GM19193 (cell line): ENCODE results near the gene TRIM72.

Experiments
- POLR2A ChIP-seq: IDR thresholded peaks from 4 replicates; pipeline ENCODE4 v1.6.1; 2011; ENCODE audit not compliant: insufficient read depth, insufficient read length; ENCODE audit errors: extremely low read depth

TRIM72 gene

DNA sequence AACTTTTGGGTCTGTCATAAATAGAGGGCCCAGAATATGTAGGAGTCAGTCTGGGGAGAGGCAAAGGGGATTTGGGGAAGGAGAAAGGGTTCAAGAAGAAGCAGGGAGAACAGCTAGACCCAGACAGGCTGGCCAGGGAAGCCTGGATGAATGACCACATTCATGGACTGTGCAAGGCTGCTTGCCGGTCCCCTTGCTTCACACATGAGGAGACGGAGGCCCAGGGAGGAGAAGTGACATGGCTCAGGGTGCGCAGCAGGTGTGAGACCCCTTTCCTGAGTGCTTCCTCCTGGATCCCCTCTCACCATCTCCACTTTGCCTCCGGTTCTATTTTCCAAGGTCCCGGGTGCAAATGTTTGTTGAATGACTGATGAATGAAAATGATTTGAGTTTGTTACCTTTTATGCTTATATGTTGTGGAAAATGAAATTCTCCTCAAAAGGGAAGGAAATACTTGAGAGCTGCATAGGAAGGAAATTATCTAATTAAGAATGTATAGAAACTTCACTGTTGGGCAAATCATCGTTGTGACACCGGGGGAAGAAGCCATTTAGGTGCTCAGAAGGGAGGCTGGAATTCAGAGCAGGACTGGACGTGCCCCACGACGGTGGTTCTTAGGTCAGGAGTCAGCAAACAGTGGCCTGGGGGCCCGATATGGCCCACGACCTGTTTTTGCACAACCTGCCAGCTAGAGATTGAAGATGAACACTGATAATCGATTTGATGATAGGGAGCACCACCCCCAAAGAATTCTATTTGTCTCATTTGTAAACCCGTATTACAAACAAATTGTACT is 46.4 kb downstream of the TRIM72 start:
- no peak for TF ChIP-seq POLR2A

DNA sequence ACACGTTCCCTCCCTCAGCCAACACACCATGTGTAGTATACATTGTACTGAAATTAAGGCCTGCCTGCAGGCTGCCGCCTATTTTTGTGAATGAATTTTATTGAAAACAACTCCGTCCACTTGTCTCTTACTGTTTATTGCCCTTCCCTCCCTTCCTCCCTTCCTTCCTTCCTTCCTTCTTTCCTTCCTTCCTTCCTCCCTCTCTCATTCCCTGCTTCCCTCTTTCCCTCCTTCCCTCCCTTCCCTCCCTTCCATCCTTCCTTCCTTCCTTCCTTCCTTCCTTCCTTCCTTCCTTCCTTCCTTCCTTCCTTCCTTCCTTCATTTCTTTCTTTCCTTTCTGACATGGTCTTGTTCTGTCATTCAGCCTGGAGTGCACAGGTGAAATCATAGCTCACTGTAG is 48.2 kb downstream of the TRIM72 start:
- TF ChIP-seq POLR2A, result no peak

DNA sequence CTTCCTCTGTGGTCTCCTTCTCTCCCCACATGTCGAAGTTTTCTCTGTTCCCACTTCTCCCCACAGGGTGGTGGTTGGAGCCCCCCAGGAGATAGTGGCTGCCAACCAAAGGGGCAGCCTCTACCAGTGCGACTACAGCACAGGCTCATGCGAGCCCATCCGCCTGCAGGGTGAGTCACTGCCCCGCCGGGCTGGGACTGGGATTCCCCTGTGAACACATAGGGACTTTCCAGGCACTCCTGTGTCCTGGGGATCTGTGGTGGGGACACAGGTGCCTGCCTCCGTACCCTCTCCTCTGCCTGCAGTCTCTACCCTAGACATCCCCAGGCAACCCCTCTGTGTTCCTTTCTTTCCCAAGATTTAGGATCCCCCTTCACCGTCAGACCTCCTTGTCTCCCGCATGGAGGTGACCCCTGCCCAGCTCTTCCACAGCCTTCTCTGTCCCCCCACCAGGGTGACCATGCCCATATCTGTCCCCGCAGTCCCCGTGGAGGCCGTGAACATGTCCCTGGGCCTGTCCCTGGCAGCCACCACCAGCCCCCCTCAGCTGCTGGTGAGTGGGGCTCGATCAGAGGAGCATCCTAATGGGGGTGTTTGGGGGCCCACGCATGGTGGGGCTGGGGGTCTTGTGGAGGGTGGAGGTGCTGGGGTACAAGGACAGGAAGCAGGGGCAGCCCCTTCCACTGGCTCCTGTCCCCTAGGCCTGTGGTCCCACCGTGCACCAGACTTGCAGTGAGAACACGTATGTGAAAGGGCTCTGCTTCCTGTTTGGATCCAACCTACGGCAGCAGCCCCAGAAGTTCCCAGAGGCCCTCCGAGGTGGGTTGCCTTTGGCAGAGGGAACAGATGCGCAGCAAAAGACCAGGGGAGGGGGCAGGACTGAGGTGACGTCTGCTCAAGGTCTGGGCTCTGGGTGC is 51.7 kb downstream of the TRIM72 start:
- TF ChIP-seq POLR2A, result no peak

DNA sequence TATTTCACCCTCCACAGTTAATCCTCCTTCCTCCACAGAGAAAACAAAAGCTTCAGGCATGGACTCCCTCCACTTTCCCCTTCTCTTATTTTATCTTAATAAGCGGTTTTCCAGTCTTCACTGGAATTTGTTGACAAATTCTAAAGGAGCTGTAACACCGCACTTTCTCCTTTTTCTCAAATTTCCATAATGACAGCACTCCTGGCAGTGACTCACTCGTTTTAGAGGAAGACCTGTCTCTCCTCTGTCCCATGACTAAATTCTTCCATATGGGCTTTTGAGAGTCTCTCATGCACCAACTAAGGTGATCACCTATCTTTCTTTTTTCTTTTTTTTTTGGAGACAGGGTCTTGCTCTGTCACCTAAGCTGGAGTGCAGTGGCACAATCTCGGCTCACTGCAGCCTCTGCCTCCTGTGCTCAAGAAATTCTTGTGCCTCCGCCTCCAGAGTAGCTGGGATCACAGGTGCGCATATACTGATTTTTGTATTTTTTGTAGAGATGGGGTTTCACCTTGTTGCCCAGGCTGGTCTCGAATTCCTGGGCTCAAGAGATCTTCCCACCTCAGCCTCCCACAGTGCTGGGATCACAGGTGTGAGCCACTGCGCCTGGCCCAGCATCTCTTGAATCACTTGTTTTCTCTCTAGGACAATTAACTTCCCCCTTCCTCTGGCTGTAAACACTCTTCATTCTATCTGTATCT is 53.6 kb downstream of the TRIM72 start:
- TF ChIP-seq POLR2A, result no peak

DNA sequence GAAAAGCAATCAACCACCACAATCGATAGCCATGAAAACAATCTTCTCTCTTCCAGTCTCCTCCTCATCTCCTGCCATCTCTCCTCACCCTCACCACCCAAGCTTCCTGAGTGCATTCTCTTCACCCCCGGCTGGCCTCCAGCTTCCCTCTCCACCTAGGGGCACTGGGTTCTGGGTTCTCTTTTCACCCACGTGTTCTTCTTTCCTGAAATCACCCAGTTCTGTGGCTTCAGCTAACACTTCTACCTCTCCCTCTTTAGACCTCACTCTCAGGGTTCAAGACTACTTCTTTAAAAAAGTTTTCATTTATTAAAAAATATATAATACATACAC is 54.1 kb downstream of the TRIM72 start:
- no peak for TF ChIP-seq POLR2A

DNA sequence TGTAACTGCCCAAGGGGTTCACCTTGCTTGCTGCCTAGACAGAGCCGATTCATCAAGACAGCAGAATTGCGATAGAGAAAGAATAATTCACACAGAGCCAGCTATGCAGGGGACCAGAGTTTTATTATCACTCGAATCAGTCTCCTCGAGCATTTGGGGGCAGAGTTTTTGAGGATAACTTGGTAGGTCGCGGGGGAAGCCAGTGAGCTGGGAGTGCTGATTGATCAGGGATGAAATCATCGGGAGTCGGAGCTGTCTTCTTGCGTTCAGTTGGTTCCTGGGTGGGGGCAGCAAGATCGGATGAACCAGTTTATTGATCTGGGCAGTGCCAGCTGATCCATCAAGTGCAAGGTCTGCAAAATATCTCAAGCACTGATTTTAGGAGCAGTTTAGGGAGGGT is 55.0 kb downstream of the TRIM72 start:
- no peak for TF ChIP-seq POLR2A

DNA sequence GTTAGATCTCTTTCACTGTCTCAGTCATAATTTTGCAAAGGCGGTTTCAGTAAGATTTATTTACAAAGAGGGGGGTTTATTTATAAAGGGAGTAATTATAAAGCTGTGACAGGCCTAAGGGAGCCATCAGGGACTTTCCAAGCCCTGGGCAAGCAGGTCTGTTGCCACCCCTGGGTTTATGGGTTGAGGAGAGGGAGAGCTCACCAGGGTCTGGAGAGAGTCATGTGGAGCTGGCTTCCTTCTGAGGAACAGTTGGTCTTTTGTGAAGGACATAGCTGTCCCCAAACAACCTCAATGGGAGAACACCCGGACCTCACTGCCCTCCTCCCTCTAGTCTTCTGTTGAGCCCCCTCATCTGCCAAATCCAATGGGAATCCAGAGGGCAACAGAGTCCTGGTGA is 55.6 kb downstream of the TRIM72 start:
- no peak for TF ChIP-seq POLR2A

DNA sequence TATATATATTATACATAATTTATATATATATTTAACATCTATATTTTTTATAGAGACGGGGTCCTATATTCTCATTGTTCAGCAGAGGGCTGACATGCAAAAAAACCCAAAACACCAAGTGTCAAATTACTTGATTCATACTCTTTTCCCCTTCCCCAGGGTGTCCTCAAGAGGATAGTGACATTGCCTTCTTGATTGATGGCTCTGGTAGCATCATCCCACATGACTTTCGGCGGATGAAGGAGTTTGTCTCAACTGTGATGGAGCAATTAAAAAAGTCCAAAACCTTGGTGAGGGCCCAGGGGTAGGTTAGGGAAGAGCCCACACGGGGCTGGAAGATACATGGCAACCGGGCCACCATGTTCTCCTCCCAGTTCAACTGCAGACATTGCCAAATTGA is 56.9 kb downstream of the TRIM72 start:
- no peak for TF ChIP-seq POLR2A

DNA sequence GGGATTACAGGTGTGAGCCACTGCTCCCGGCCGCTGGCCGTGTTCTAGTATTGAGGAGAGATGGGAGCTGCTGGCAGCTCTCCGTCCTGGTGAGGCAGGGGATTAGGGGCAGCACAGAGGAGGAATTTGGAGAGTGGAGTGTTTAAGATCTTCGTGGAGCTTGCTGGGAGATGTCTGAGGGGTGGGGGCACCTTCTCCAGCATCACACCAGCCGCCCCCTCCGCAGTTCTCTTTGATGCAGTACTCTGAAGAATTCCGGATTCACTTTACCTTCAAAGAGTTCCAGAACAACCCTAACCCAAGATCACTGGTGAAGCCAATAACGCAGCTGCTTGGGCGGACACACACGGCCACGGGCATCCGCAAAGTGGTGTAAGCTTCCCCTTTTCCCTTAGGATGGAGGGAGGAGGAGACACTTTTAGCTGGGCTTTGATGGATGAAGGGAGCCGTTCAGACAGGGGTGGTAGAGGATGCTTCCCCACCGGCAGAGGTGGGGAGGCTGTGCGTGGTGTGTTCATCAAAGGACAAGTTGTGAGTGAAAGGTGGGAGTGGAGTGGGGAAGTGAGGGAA is 57.8 kb downstream of the TRIM72 start:
- no peak for TF ChIP-seq POLR2A

DNA sequence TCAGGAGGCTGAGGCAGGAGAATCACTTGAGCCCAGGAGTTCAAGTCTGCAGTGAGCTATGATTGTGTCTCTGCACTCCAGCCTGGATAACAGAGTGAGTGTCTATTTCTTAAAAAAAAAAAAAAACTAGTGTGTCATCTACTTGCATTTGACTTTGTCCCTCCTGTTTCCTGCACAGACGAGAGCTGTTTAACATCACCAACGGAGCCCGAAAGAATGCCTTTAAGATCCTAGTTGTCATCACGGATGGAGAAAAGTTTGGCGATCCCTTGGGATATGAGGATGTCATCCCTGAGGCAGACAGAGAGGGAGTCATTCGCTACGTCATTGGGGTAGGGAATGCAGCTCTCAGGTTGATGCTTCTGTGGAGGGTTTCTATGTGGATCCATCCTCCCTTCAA is 59.3 kb downstream of the TRIM72 start:
- no peak for TF ChIP-seq POLR2A

DNA sequence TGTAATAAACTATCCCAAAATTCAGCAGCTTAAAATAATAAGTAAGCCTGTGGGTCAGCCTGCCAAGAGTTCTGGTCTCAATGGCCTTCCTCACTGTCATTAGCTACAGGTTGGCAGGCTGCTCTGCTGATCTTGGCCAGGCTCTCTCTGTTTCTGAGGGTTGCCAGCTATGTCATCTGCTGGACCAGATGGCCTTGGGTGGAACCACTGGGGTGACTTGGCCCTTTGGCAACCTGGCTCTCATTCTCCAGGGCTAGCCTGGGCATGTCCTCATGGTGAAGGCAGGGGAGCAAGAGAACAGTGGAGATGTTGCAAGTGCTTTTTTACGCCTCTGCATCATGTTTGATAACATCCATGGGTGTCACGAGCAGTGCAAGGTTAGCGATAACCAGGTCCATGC is 59.8 kb downstream of the TRIM72 start:
- TF ChIP-seq POLR2A, result no peak

DNA sequence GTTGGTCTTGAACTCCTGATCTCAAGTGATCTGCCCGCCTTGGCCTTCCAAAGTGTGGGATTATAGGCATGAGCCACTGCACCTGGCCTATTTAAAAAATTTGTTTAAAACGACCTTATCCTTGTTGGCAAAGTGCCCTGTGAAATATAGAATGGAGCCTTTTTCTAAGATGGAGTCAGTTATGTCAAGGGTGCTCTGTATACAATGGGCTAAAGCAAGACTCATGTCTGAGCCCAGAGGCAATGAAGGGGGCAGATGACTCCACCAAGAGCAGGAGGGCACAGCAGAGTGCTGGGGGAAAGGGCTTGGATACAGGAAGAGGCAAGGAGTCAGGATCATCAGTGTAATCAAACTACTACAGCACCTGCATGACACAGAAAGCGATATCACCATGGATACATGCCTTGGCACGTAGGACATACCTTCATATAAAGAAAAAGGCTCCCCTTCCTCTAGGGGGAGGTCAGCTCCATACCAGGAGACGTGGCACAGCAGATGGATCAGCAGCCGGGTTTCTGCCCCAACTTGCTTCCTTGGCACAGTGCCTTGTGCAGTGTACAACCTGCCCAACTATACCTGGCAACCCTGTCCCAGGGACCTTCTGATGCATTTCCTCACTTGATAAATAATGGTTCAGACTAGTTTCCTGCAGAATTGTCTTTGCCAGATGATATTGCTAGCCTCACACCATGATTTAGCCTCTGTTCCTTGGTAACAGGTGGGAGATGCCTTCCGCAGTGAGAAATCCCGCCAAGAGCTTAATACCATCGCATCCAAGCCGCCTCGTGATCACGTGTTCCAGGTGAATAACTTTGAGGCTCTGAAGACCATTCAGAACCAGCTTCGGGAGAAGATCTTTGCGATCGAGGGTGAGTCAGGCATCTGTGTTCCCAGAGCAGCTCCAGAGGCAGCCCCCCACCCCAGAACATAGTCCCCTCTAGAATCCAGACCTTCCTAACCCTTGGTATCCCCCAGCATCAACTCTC is 61.2 kb downstream of the TRIM72 start:
- no peak for TF ChIP-seq POLR2A

DNA sequence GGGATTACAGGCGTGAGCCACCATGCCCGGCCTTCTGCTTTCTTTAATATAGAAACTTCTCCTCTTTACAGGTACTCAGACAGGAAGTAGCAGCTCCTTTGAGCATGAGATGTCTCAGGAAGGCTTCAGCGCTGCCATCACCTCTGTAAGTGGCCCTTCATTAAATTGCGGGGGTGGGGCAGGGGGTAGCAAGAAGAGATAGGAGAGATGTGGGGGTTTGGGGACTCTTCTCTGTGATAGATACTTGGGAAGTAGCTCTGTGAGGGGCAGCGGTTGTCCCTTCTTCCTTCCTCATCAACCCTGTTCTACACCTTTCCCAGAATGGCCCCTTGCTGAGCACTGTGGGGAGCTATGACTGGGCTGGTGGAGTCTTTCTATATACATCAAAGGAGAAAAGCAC is 62.7 kb downstream of the TRIM72 start:
- no peak for TF ChIP-seq POLR2A
